ENCODE data around the gene PTPN6.
A peak's percentile ranks its signal among the peaks of the same experiment; 100 is the strongest.
"Not testable (repeated sequence)": the region's sequence is repeated elsewhere in the genome, so short reads cannot be mapped to it uniquely, and the experiment has no call there.

PTPN6 gene

DNA sequence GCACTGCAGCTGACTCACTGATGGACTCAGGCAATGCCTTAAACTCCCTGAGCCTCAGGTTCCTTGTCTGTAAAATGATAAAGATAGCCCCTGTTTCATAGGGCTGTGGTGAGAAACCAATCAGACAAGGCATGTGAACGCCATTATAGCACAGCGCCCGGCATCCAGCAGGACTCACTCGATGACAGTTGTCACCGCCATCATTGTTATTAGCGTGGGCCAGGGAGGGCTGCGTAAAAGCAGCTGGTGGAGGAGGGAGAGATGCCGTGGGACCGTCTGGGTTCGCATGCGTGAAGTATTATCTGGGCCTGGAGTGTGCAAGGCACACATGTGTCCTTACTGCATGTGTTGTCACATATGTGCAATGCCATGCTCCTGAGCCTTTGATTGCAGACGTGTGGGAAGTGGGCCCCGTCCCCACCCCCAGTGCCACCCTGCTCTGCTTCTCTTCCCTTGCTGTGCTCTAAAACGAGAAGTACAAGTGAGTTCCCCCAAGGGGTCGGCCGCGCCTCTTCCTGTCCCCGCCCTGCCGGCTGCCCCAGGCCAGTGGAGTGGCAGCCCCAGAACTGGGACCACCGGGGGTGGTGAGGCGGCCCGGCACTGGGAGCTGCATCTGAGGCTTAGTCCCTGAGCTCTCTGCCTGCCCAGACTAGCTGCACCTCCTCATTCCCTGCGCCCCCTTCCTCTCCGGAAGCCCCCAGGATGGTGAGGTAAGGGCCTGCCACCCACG, at the start of gene PTPN6:
Gene PTPN6 (plus strand): TSS at position 546 of the 730 bp plus-strand sequence. CDS start 157 bp downstream, at position 703.
- Histone ChIP-seq H3K4me1 (ENCODE audit: insufficient read depth, low read length) (peaks cover 3% of the 10 kb centered on the region), H2AFZ (ENCODE audit: low read depth, low read length) (no peak within 1 kb of the TSS), H3K36me3 (ENCODE audit: insufficient read depth, low read length) (no peaks in the 10 kb centered on the region), H3K9me3 (ENCODE audit: low read length) (no peaks in the 10 kb centered on the region), H3K27me3 (ENCODE audit: insufficient read depth, low read length) (no peaks in the 10 kb centered on the region), H3K4me3 (ENCODE audit: low read length) (no peak within 1 kb of the TSS)

DNA sequence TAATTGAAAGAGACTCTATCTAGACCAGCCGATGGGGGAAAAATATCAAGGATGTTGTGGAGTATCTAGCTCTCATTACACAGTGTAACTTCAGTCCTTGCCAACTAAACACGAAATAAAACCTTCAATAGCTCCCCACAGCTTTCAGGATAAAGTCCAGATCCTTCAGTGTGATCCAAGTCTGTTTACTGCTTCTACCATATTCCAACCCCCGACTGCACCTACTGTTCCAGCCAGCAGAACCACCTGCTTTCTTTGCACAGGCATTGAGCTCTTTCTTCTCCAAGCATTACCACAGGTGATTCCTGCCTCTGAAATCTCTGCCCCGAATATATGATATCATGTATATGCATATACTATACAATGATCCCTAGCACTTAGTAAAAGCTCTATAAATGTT, 48.7 kb upstream of the PTPN6 start:
- no peak overlapping the region for H3K4me3 ChIP-seq (ENCODE audit: low read length)
- no peaks in the 10 kb centered on the region for H3K9me3 ChIP-seq (ENCODE audit: low read length)
- H3K36me3 ChIP-seq (ENCODE audit: insufficient read depth, low read length): no peaks in the 10 kb centered on the region
- no peak overlapping the region for H2AFZ ChIP-seq (ENCODE audit: low read depth, low read length)
- H3K27me3 ChIP-seq (ENCODE audit: insufficient read depth, low read length): no peaks in the 10 kb centered on the region
- H3K4me1 ChIP-seq (ENCODE audit: insufficient read depth, low read length): peaks cover 18% of the 10 kb centered on the region

DNA sequence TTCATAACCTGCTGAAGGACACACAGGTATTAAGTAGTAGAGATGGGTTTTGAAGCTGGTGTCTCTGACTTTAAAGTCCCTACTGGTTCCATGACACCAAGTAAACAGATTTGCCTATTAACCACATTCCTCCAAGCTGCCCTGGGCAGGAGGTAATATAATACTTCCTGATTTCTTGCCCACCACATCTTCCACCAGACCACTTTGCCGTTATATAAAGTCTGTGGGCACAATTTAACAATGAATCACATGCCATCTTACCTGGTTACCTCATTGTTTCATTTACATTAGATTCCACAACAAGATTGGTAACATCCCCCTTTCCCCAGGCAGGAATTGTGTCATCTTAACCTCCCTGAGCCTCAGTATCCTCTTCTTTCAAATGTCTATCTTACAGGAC, 47.4 kb upstream of the PTPN6 start:
- Histone ChIP-seq H3K27me3 (ENCODE audit: insufficient read depth, low read length) (no peaks in the 10 kb centered on the region), H3K4me3 (ENCODE audit: low read length) (no peak overlapping the region), H3K9me3 (ENCODE audit: low read length) (no peaks in the 10 kb centered on the region), H2AFZ (ENCODE audit: low read depth, low read length) (peak overlapping the region; percentile 86), H3K4me1 (ENCODE audit: insufficient read depth, low read length) (peaks cover 18% of the 10 kb centered on the region), H3K36me3 (ENCODE audit: insufficient read depth, low read length) (no peaks in the 10 kb centered on the region)

DNA sequence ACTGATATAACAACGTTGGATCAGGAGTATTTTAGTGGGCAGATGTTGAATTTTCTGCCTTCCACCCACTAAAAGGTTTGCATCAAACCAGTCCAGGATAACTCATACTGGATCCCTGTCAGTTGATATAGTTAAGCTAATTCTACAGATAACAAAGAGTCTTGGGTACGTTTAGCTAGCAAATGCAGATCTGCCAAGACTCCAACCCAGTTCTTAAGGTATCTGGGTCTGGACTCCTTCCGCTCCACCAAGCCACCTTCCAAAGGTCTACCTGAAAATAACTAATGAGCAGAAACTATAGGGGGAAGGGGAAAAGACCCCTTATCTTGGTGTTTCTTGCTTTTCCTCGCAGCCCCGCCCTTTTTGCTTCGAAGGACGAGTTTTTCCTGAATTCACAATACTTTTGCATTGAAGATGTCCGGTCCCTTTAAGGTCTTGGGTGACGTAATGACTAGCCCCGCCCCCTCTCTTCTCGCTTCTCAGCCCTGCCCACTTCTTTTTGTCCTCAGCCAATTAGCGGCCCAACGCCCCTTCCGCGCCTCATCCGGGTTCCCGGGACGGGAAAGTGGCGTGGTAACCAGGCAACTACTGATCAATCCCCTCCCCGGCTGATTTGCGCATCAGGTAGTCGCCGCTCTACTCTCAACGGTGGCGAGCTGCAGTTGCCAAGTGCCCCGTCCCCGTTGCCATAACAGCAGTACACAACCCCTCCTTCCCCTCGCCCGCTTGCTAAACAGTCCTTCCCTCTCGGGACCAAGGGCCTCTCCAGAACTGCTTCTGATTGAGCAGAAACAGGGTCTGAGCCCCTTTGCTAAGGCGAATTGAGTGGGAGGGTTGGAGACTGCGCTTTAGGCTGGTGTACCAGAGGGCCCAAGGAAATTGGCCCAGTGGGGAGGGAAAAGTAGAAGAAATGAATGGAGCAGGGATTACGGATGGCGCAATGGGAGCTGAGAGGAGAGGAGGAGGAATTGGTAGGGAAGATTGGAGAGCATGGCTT, 46.6 kb upstream of the PTPN6 start, which contains the start of gene LRRC23:
Gene LRRC23 (plus strand): TSS at position 543 of the 997 bp plus-strand sequence. CDS start 812 bp downstream, outside the sequence.
- peaks cover 18% of the 10 kb centered on the region for H3K4me1 ChIP-seq (ENCODE audit: insufficient read depth, low read length)
- H3K4me3 ChIP-seq (ENCODE audit: low read length): peak within 1 kb of the TSS; percentile 49
- no peaks in the 10 kb centered on the region for H3K27me3 ChIP-seq (ENCODE audit: insufficient read depth, low read length)
- no peaks in the 10 kb centered on the region for H3K36me3 ChIP-seq (ENCODE audit: insufficient read depth, low read length)
- no peaks in the 10 kb centered on the region for H3K9me3 ChIP-seq (ENCODE audit: low read length)
- H2AFZ ChIP-seq (ENCODE audit: low read depth, low read length): peak within 1 kb of the TSS; percentile 86

DNA sequence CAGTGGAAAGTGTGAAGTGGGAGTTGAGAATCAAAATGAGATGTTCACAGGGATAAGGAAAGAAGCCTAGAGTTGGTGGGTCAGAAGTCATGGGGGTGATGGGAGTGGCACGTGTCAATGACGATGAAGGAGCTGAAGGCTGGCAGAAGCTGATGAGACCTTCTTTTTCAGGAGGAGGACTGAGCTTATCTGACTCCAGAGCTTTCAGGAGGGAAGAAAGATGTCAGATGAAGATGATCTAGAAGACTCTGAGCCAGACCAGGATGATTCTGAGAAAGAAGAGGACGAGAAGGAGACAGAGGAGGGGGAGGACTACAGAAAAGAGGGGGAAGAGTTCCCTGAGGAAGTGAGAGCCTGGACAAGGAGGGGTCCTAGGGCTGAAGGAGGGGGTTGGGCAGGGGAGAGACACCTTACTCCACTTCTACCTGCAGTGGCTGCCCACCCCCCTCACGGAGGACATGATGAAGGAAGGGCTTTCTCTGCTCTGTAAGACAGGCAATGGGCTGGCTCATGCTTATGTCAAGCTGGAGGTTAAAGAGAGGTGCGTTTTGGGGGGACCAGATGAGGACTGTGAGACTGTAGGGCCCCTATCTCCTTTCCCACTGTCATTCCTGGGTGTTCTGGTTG, 45.6 kb upstream of the PTPN6 start:
- Histone ChIP-seq H3K36me3 (ENCODE audit: insufficient read depth, low read length) (no peaks in the 10 kb centered on the region), H3K27me3 (ENCODE audit: insufficient read depth, low read length) (no peaks in the 10 kb centered on the region), H3K4me1 (ENCODE audit: insufficient read depth, low read length) (peaks cover 15% of the 10 kb centered on the region), H2AFZ (ENCODE audit: low read depth, low read length) (peak overlapping the region; percentile 86), H3K4me3 (ENCODE audit: low read length) (peak overlapping the region; percentile 49), H3K9me3 (ENCODE audit: low read length) (no peaks in the 10 kb centered on the region)

DNA sequence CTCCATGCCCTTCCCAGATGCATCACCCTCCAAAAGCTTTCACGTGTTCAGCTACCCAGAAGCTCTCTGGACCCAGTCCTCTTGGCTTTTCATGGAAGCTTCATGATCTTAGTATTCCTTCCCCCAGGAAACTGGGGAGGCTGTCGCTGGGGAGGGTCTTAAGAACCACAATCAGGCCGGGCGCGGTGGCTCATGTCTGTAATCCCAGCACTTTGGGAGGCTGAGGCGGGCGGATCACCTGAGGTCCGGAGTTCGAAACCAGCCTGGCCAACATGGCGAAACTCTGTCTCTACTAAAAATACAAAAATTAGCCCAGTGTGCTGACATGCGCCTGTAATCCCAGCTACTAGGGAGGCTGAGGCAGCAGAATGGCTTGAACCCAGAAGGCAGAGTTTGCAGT, 43.0 kb upstream of the PTPN6 start:
- H3K4me3 ChIP-seq (ENCODE audit: low read length); H3K9me3 ChIP-seq (ENCODE audit: low read length); H3K36me3 ChIP-seq (ENCODE audit: insufficient read depth, low read length); H2AFZ ChIP-seq (ENCODE audit: low read depth, low read length); H3K27me3 ChIP-seq (ENCODE audit: insufficient read depth, low read length): not testable (repeated sequence)
- peaks cover 15% of the 10 kb centered on the region for H3K4me1 ChIP-seq (ENCODE audit: insufficient read depth, low read length)

DNA sequence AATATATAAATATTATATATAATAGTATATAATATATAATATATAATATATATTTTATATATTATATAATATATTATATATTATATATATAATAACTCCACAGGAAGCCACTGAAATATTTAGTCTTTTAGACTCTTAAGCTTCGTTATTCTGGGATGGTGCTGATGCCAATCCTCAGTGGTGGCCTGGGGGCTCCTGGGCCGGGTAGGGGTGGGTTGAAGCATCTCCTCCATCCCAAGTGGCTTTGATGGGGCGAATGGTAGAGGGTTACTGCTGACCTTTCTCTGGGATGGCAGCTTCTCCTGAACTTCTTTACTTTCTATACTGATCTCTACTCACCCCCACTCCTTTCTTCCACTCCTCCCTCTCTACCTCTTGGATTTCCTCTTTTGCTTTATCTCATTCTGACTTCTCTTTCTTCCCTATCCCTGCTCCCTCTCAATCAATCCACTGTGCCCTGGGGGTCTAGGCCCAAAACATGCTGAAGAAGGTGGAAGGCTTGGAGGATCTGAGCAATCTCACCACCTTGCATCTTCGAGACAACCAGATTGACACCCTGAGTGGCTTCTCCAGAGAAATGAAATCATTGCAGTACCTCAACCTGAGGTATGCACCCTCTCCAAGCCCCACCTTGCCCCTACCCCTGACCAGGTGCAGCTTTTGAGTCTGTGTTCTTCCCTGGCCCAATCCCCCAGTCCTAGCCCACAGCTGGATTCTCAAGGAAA, 41.6 kb upstream of the PTPN6 start:
- H3K9me3 ChIP-seq (ENCODE audit: low read length): no peaks in the 10 kb centered on the region
- no peak overlapping the region for H2AFZ ChIP-seq (ENCODE audit: low read depth, low read length)
- no peak overlapping the region for H3K4me3 ChIP-seq (ENCODE audit: low read length)
- peaks cover 10% of the 10 kb centered on the region for H3K4me1 ChIP-seq (ENCODE audit: insufficient read depth, low read length)
- no peaks in the 10 kb centered on the region for H3K36me3 ChIP-seq (ENCODE audit: insufficient read depth, low read length)
- no peaks in the 10 kb centered on the region for H3K27me3 ChIP-seq (ENCODE audit: insufficient read depth, low read length)

DNA sequence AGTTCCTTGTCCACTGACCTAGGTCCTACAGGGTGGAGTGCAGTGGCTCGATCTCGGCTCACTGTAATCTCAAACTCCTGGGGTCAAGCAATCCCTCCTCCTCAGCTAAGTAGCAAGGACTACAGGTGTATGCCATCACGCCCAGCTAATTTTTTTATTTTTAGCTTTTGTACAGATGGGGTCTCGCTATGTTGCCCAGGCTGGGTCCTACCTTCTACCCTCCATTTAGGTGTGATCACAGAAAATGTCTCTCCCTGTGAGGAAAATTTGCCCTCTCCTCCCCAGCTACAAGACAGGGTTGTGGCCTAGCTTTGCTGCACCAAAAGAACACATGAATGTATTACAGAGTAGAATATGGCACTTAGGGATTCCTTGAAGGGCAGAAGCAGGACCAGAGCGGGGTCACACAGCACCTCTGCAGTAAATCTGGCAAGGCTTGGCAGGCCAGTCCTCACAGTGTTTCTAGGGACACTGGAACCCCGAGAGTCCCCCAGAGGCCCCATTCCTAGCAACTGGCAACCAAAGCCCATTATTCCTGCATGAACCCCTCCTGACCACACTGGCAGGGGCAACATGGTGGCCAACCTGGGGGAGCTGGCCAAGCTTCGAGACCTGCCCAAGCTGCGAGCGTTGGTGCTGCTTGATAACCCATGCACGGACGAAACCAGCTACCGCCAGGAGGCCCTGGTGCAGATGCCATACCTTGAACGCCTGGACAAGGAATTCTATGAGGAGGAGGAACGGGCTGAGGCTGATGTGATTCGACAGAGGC, 38.8 kb upstream of the PTPN6 start:
- no peaks in the 10 kb centered on the region for H3K27me3 ChIP-seq (ENCODE audit: insufficient read depth, low read length)
- H3K9me3 ChIP-seq (ENCODE audit: low read length): no peaks in the 10 kb centered on the region
- no peaks in the 10 kb centered on the region for H3K36me3 ChIP-seq (ENCODE audit: insufficient read depth, low read length)
- no peak overlapping the region for H3K4me3 ChIP-seq (ENCODE audit: low read length)
- peaks cover 13% of the 10 kb centered on the region for H3K4me1 ChIP-seq (ENCODE audit: insufficient read depth, low read length)
- H2AFZ ChIP-seq (ENCODE audit: low read depth, low read length): no peak overlapping the region

DNA sequence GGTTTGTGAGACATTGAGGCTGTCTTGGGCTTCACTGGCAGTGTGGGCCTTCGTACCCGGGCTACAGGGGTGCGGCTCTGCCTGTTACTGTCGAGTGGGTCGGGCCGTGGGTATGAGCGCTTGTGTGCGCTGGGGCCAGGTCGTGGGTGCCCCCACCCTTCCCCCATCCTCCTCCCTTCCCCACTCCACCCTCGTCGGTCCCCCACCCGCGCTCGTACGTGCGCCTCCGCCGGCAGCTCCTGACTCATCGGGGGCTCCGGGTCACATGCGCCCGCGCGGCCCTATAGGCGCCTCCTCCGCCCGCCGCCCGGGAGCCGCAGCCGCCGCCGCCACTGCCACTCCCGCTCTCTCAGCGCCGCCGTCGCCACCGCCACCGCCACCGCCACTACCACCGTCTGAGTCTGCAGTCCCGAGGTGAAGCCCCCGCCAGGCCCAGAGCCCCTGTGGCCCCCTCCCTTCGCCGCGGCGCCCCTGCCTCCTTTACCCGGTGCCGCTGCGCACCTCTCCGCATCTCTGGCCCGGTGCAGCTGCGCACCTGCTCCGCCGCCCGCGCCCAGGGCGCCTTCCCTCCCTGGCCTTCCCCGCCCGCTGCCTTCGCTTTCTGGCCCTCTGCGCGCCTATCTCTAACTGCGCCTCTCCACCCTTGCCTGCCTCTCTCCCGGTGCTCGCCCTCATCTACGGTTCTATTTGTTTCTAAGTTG, 36.8 kb upstream of the PTPN6 start, which contains the start of gene ENO2:
Gene ENO2 (plus strand): TSS at position 335 of the 701 bp plus-strand sequence. CDS start 1,253 bp downstream, outside the sequence.
- Histone ChIP-seq H3K9me3 (ENCODE audit: low read length) (no peaks in the 10 kb centered on the region), H3K36me3 (ENCODE audit: insufficient read depth, low read length) (peaks cover 3% of the 10 kb centered on the region), H3K4me1 (ENCODE audit: insufficient read depth, low read length) (peaks cover 13% of the 10 kb centered on the region), H2AFZ (ENCODE audit: low read depth, low read length) (peak within 1 kb of the TSS; percentile 80), H3K4me3 (ENCODE audit: low read length) (peak within 1 kb of the TSS; percentile 59), H3K27me3 (ENCODE audit: insufficient read depth, low read length) (no peaks in the 10 kb centered on the region)

DNA sequence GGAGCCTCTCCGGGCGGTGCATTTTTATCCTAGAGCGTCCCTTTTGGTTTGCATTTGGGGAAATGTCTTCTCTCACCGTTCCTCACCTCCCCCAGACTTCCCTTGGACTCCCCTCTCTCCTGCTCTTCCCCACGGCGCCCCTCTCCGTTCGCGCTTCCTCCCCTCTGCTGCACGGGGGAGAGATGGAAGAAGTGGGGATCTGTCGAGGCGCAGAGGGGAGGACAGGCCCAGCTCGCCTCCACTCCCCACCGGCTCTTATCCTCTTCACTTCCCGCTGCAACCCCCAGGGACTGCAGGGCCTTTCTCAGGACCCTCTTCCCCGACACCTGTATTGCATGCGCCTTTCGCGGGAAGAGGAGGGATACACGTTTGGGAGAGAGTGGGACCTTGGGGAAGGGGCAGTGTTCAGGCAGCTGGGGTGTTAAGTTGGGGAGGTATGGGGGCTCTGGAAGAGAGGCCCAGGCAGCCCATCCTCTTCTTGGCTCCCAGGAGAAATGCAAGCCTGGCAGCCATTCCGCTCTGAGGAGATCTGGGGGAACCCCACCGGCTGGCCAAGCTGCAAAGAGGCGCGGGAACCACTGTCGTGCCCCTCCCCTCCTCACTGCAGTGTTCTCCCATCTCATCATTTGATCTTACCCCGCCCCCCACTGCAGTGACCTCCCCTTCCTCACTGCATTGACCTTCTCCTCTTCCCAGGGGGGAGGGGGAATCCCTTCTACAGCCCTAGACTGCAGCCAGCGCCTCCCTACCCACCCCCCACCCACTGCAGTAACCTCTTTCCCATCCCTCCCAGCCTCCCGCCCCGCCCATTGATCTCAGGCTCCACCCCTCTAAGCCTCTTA, 36.0 kb upstream of the PTPN6 start:
- peak overlapping the region; percentile 80 for H2AFZ ChIP-seq (ENCODE audit: low read depth, low read length)
- no peaks in the 10 kb centered on the region for H3K27me3 ChIP-seq (ENCODE audit: insufficient read depth, low read length)
- no peaks in the 10 kb centered on the region for H3K9me3 ChIP-seq (ENCODE audit: low read length)
- peaks cover 5% of the 10 kb centered on the region for H3K36me3 ChIP-seq (ENCODE audit: insufficient read depth, low read length)
- H3K4me1 ChIP-seq (ENCODE audit: insufficient read depth, low read length): peaks cover 13% of the 10 kb centered on the region
- peak overlapping the region; percentile 59 for H3K4me3 ChIP-seq (ENCODE audit: low read length)

DNA sequence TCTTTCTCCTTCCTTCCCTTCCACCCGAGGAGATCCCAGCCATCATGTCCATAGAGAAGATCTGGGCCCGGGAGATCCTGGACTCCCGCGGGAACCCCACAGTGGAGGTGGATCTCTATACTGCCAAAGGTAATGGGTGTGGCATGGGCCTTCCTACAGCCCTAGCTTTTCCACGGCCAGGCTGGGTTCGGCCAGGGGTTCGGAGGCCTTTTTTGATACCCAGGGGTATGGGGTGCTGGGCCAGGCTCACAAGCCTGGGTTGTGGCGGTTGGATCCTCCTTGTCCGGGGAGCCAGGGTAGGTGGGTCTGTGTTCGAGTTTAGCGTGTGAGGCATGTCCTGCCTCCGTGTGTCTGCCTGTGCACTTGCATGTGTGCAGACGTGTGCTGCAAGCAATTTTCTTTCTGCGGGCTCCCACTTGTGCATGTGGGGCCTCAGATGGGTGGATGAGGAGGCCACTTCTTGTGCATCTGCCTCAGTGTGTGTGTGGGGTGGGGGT, 35.3 kb upstream of the PTPN6 start:
- peaks cover 13% of the 10 kb centered on the region for H3K4me1 ChIP-seq (ENCODE audit: insufficient read depth, low read length)
- H2AFZ ChIP-seq (ENCODE audit: low read depth, low read length): no peak overlapping the region
- H3K36me3 ChIP-seq (ENCODE audit: insufficient read depth, low read length): peaks cover 6% of the 10 kb centered on the region
- no peaks in the 10 kb centered on the region for H3K9me3 ChIP-seq (ENCODE audit: low read length)
- no peak overlapping the region for H3K4me3 ChIP-seq (ENCODE audit: low read length)
- H3K27me3 ChIP-seq (ENCODE audit: insufficient read depth, low read length): no peaks in the 10 kb centered on the region
